Upper lobe of left lung (tissue), 4 donors: ENCODE results near the gene CDH12.

Source experiments
- EP300 ChIP-seq, 4 donors: sonication (generic); formaldehyde crosslinking; IDR thresholded peaks; one replicate each; pipeline ENCODE4 v1.5.1; 2017; ENCODE audit warnings: antibody characterized with exemption in 4 of 4, control low read depth in 2 of 4
- POLR2A ChIP-seq, 4 donors: fragments of 450-650 bp; IDR thresholded peaks; one replicate each; pipeline ENCODE4 v1.5.1; 2016 to 2017; ENCODE audit warnings: antibody characterized with exemption in 4 of 4, mild to moderate bottlenecking in 2 of 4
- POLR2AphosphoS5 ChIP-seq, 2 donors: sonication (generic); formaldehyde crosslinking; IDR thresholded peaks; one replicate each; pipeline ENCODE4 v1.5.1; 2017; ENCODE audit warnings: antibody characterized with exemption in 2 of 2

- TF ChIP-seq POLR2AphosphoS5 (IDR thresholded peaks at IDR 0.05) (no peak), POLR2A (IDR thresholded peaks at IDR 0.05) (no peak), EP300 (IDR thresholded peaks at IDR 0.05) (no peak)
These were observed 248.4 kb downstream of the CDH12 start for GRCh38 chr5:22604711-22605110.
